Thoracic aorta (tissue), 2 donors: Measurements from ENCODE around the gene MIER1. TPM values are rescaled to one million over a fixed set of nuclear protein-coding genes. Genes with fewer than 3 reads are reported as not detected.
A peak's percentile ranks its signal among the peaks of the same experiment; 100 is the strongest.

Experiments
- ATAC-seq: fragments of 150-250 bp; one replicate; pipeline ENCODE4 v1.8.0; 2017; ENCODE audit warnings: low read depth; ENCODE audit not compliant: insufficient number of reproducible peaks, low FRiP score
- DNase-seq: peaks from one replicate; pipeline ENCODE4 v3.0.0-alpha.2; 2020; ENCODE audit warnings: low spot score
- H3K27ac ChIP-seq, 2 donors: fragments of 200-600 bp; sonication (generic); 1 replicate in 1 of 2; 2 replicates in 1 of 2; pipeline ENCODE4 v1.5.1; 2016; ENCODE audit warnings: mild to moderate bottlenecking in 2 of 2, moderate library complexity in 2 of 2
- H3K27me3 ChIP-seq: fragments of 200-600 bp; sonication (generic); replicated peaks from 2 replicates; pipeline ENCODE4 v1.6.0; 2016; ENCODE audit warnings: mild to moderate bottlenecking; ENCODE audit not compliant: insufficient read depth
- H3K36me3 ChIP-seq: fragments of 200-600 bp; sonication (generic); one replicate; pipeline ENCODE4 v1.5.1; 2016
- H3K4me1 ChIP-seq, 2 donors: fragments of 200-600 bp; sonication (generic); 1 replicate in 1 of 2; 2 replicates in 1 of 2; pipeline versions ENCODE4 v1.5.1 to v1.6.0; 2016; ENCODE audit warnings: low read depth in 2 of 2, mild to moderate bottlenecking in 1 of 2; ENCODE audit not compliant: control insufficient read depth in 1 of 2
- H3K4me3 ChIP-seq: fragments of 200-600 bp; sonication (generic); 2 replicates; pipeline ENCODE4 v1.5.1; 2016; ENCODE audit warnings: mild to moderate bottlenecking
- H3K9me3 ChIP-seq: fragments of 200-600 bp; sonication (generic); 2 replicates; pipeline ENCODE4 v1.5.1; 2016
- CTCF ChIP-seq: fragments of 200-600 bp; sonication (generic); IDR thresholded peaks from one replicate; pipeline ENCODE4 v1.5.1; 2019; ENCODE audit warnings: antibody characterized with exemption
- total RNA-seq, 2 donors: library from RNA; depleted of rRNA; stranded (reverse); fragments of >200 nt; gene quantifications; one replicate each; pipeline versions ENCODE4 v1.1.0 to v1.2.3, GENCODE V29; 2016

MIER1 gene
- total RNA-seq, 2 donors from 2014 or later = 46.0 to 50.9 TPM

GRCh38 chr1:67019600-67020136, 94.9 kb downstream of the MIER1 start:
- H3K27ac ChIP-seq = peak overlapping the region; percentile 81 to 86
- peaks cover 22 to 61% of the 10 kb centered on the region in 2 donors for H3K4me1 ChIP-seq
- peak overlapping the region; percentile 6 for H3K4me3 ChIP-seq
- TF ChIP-seq CTCF = no peak
- ATAC-seq (peak; percentile 53), DNase-seq (no peak)
- H3K36me3 ChIP-seq = no peaks in the 10 kb centered on the region
- H3K27me3 ChIP-seq = no peaks in the 10 kb centered on the region
- H3K9me3 ChIP-seq = no peaks in the 10 kb centered on the region

GRCh38 chr1:67020304-67020703, 95.5 kb downstream of the MIER1 start:
- H3K4me3 ChIP-seq = peak overlapping the region; percentile 6
- no peak for DNase-seq
- TF ChIP-seq CTCF = no peak
- no peaks in the 10 kb centered on the region for H3K27me3 ChIP-seq
- H3K9me3 ChIP-seq = no peaks in the 10 kb centered on the region
- no peaks in the 10 kb centered on the region for H3K36me3 ChIP-seq
- H3K4me1 ChIP-seq = peaks cover 22 to 61% of the 10 kb centered on the region in 2 donors
- peak overlapping the region; percentile 81 to 86 for H3K27ac ChIP-seq
- peak; percentile 54 for ATAC-seq

- H3K4me1 ChIP-seq = peaks cover 22 to 61% of the 10 kb centered on the region in 2 donors
- no peaks in the 10 kb centered on the region for H3K27me3 ChIP-seq
- peak overlapping the region; percentile 81 to 86 for H3K27ac ChIP-seq
- no peak for ATAC-seq
- TF ChIP-seq CTCF = no peak
- H3K4me3 ChIP-seq = no peak overlapping the region
- DNase-seq = no peak
- no peaks in the 10 kb centered on the region for H3K36me3 ChIP-seq
- no peaks in the 10 kb centered on the region for H3K9me3 ChIP-seq
Observed at GRCh38 chr1:67020765-67021164, 96.0 kb downstream of the MIER1 start.

GRCh38 chr1:67029472-67029871, 104.7 kb downstream of the MIER1 start:
- Histone ChIP-seq H3K4me3 (no peak overlapping the region), H3K9me3 (no peaks in the 10 kb centered on the region), H3K27ac (no peak overlapping the region), H3K36me3 (no peaks in the 10 kb centered on the region), H3K4me1 (peaks cover 19 to 25% of the 10 kb centered on the region in 2 donors), H3K27me3 (no peaks in the 10 kb centered on the region)
- ATAC-seq (no peak), DNase-seq (no peak)
- no peak for TF ChIP-seq CTCF

GRCh38 chr1:67031121-67031858, 106.5 kb downstream of the MIER1 start:
- H3K4me3 ChIP-seq = peak overlapping the region; percentile 53
- peak; percentile 54 for ATAC-seq
- H3K4me1 ChIP-seq = peaks cover 19 to 25% of the 10 kb centered on the region in 2 donors
- TF ChIP-seq CTCF = no peak
- H3K27me3 ChIP-seq = no peaks in the 10 kb centered on the region
- no peak for DNase-seq
- H3K27ac ChIP-seq = peak overlapping the region; percentile 66 to 73
- H3K9me3 ChIP-seq = no peaks in the 10 kb centered on the region
- H3K36me3 ChIP-seq = peaks cover 2% of the 10 kb centered on the region
